Breast epithelium (tissue), 3 donors: ENCODE results near the gene PUM1.

Experiments
- CTCF ChIP-seq, 3 donors: fragments of 450-650 bp; IDR thresholded peaks; one replicate each; pipeline ENCODE4 v1.5.1; 2016 to 2017; ENCODE audit warnings: antibody characterized with exemption in 3 of 3, mild to moderate bottlenecking in 3 of 3, moderate library complexity in 3 of 3
- POLR2A ChIP-seq: fragments of 450-650 bp; IDR thresholded peaks from one replicate; pipeline ENCODE4 v1.6.1; 2016; ENCODE audit warnings: antibody characterized with exemption, mild to moderate bottlenecking, moderate library complexity

GRCh38 chr1:31013187-31013864, 52.2 kb downstream of the PUM1 start:
- TF ChIP-seq CTCF (IDR thresholded peaks at IDR 0.05) = no peak
- TF ChIP-seq POLR2A = no peak
